Endothelial cell of umbilical vein (primary cell): ENCODE measurements around the gene MMADHC. TPM values are rescaled to one million over a fixed set of nuclear protein-coding genes. Genes with fewer than 3 reads are reported as not detected.

Experiments
- BruUV-seq: library from RNA; stranded (reverse); fragments of 400-500 nt; replicated peaks from 2 replicates; lab custom pipeline; 2021; lab: Mats Ljungman, UMichigan
- CTCF ChIA-PET: fragments of 300-600, 350-600 bp; sonication (Branson Sonifier 250); formaldehyde crosslinking; loops from one replicate; lab custom pipeline; 2021; ENCODE audit warnings: antibody characterized with exemption, inconsistent platforms; lab: Charles Lee
- POLR2A ChIA-PET: fragments of 300-600, 350-600 bp; sonication (Branson Sonifier 250); formaldehyde crosslinking; loops from one replicate; lab custom pipeline; 2021; ENCODE audit warnings: antibody characterized with exemption, inconsistent platforms; lab: Charles Lee
- DNase-seq: peaks from one replicate; pipeline ENCODE4 v3.0.0-alpha.2; 2011; ENCODE audit warnings: low read depth, low spot score
- FAIRE-seq: peaks from 2 replicates; lab custom pipeline; 2011; peaks lifted over from hg19 to GRCh38; lab: Jason Lieb, UNC
- H2AFZ ChIP-seq: 2 replicates; pipeline ENCODE4 v1.6.0; 2012; ENCODE audit warnings: low read depth, low read length, control low read depth, inconsistent platforms
- H3K27ac ChIP-seq: 2 replicates; pipeline ENCODE4 v1.5.1; 2011; ENCODE audit warnings: low read depth, mild to moderate bottlenecking, control low read depth, low read length, moderate library complexity; ENCODE audit not compliant: insufficient read depth
- H3K27me3 ChIP-seq, 2 experiments: 2 replicates each; pipeline versions ENCODE4 v1.6.0 to v1.6.1; 2011; ENCODE audit warnings: low read length in 2 of 2, mixed read lengths in 1 of 2; ENCODE audit not compliant: control insufficient read depth in 2 of 2, insufficient read depth in 2 of 2
- H3K36me3 ChIP-seq, 2 experiments: 2 replicates in 1 of 2; 3 replicates in 1 of 2; pipeline ENCODE4 v1.5.1; 2011; ENCODE audit warnings: low read length in 2 of 2, mild to moderate bottlenecking in 1 of 2, moderate library complexity in 1 of 2; ENCODE audit not compliant: control insufficient read depth in 2 of 2, insufficient read depth in 2 of 2; ENCODE audit errors: extremely low read depth in 1 of 2
- H3K4me1 ChIP-seq: 3 replicates; pipeline ENCODE4 v1.5.1; 2011; ENCODE audit warnings: mild to moderate bottlenecking, low read length; ENCODE audit not compliant: control insufficient read depth, insufficient read depth; ENCODE audit errors: extremely low read depth
- H3K4me2 ChIP-seq: 2 replicates; pipeline ENCODE4 v1.6.1; 2011; ENCODE audit warnings: low read length, control low read depth, mixed read lengths; ENCODE audit not compliant: insufficient read depth
- H3K4me3 ChIP-seq, 3 experiments: fragments of 200-600 bp in 1 of 3; sonication (generic), shearing (Covaris generic) in 1 of 3; replicated peaks in 1 of 3; 2 replicates each; pipeline ENCODE4 v1.5.1; 2011 to 2016; ENCODE audit warnings: control low read depth in 3 of 3, low read length in 3 of 3, mild to moderate bottlenecking in 2 of 3, inconsistent platforms in 1 of 3, low read depth in 1 of 3, moderate library complexity in 1 of 3; ENCODE audit not compliant: insufficient read depth in 1 of 3
- H3K79me2 ChIP-seq: 2 replicates; pipeline ENCODE4 v1.6.0; 2012; ENCODE audit warnings: low read length, inconsistent platforms; ENCODE audit not compliant: control insufficient read depth, insufficient read depth
- H3K9ac ChIP-seq: replicated peaks from 2 replicates; pipeline ENCODE3; 2011; ENCODE audit warnings: low read length, control low read depth; ENCODE audit not compliant: insufficient read depth; ENCODE audit errors: extremely low read depth
- H3K9me1 ChIP-seq: replicated peaks from 3 replicates; pipeline ENCODE4 v1.6.0; 2011; ENCODE audit warnings: mild to moderate bottlenecking, low read length; ENCODE audit not compliant: control insufficient read depth, insufficient read depth; ENCODE audit errors: extremely low read depth
- H3K9me3 ChIP-seq: replicated peaks from 2 replicates; pipeline ENCODE4 v1.5.1; 2012; ENCODE audit warnings: low read length, inconsistent platforms; ENCODE audit not compliant: control insufficient read depth, insufficient read depth
- H4K20me1 ChIP-seq: replicated peaks from 2 replicates; pipeline ENCODE3; 2011; ENCODE audit warnings: mild to moderate bottlenecking, low read length; ENCODE audit not compliant: control insufficient read depth, insufficient read depth; ENCODE audit errors: extremely low read depth
- CTCF ChIP-seq, 2 donors: IDR thresholded peaks; 1 replicate in 1 of 2; 2 replicates in 1 of 2; pipeline ENCODE4 v1.5.1; 2011; ENCODE audit warnings: low read length in 2 of 2, mild to moderate bottlenecking in 2 of 2, moderate library complexity in 2 of 2, control low read depth in 1 of 2, inconsistent platforms in 1 of 2, low read depth in 1 of 2; ENCODE audit not compliant: insufficient read depth in 1 of 2; ENCODE audit errors: extremely low read depth in 1 of 2
- EZH2 ChIP-seq: IDR thresholded peaks from 2 replicates; pipeline ENCODE4 v1.6.1; 2012; ENCODE audit warnings: borderline replicate concordance, low read depth, mild to moderate bottlenecking, moderate library complexity, low read length, inconsistent platforms; ENCODE audit not compliant: severe bottlenecking
- GATA2 ChIP-seq: IDR thresholded peaks from 2 replicates; pipeline ENCODE4 v1.7.0; 2011; ENCODE audit warnings: low read depth, mild to moderate bottlenecking, moderate library complexity, mixed read lengths, low read length; ENCODE audit not compliant: insufficient read length, insufficient read depth
- JUN ChIP-seq: IDR thresholded peaks from 2 replicates; pipeline ENCODE4 v1.6.1; 2011; ENCODE audit warnings: borderline replicate concordance, low read depth; ENCODE audit not compliant: insufficient read length, insufficient read depth
- MAX ChIP-seq: IDR thresholded peaks from 2 replicates; pipeline ENCODE4 v1.6.1; 2011; ENCODE audit not compliant: insufficient read depth, insufficient read length
- MYC ChIP-seq: IDR thresholded peaks from one replicate; pipeline ENCODE4 v1.6.1; 2011; ENCODE audit warnings: mild to moderate bottlenecking, low read depth, low read length
- POLR2A ChIP-seq: IDR thresholded peaks from 2 replicates; pipeline ENCODE4 v1.6.1; 2012; ENCODE audit warnings: low read depth, mild to moderate bottlenecking, control low read depth, low read length
- POLR2AphosphoS5 ChIP-seq: IDR thresholded peaks from 2 replicates; pipeline ENCODE4 v1.6.1; 2012; ENCODE audit warnings: low read depth, mild to moderate bottlenecking, control low read depth, low read length, moderate library complexity; ENCODE audit not compliant: insufficient read depth
- dilution Hi-C: fragments of 300-500 bp; cut with MboI; formaldehyde crosslinking; loops from one replicate; pipeline ENCODE4 v1.15.0; 2019; ENCODE audit warnings: low sequenced_read_pairs; ENCODE audit not compliant: extremely low pct_ligation_motif_present
- intact Hi-C: fragments of 100-400 bp; cut with micrococcal nuclease; formaldehyde crosslinking; loops from one replicate; pipeline ENCODE4 v1.10.0; 2022
- polyA plus RNA-seq, 4 experiments: library from polyadenylated mRNA; depleted of rRNA in 3 of 4; stranded (reverse) in 3 of 4; unstranded in 1 of 4; fragments of >200 nt; gene quantifications; 2 replicates each; pipeline versions ENCODE4 v1.2.1 to v1.2.3, GENCODE V29; 2011 to 2012; ENCODE audit warnings: missing spikeins in 1 of 4
- total RNA-seq: library from RNA; stranded (reverse); gene quantifications from 2 replicates; pipeline ENCODE4 v1.2.3, GENCODE V29; 2021

The MMADHC gene
- total and polyA plus RNA-seq, 2 donors (not counting 3 experiments of a cell fraction or from before 2014, with no cell fraction given), result 53.4 to 115 TPM

DNA sequence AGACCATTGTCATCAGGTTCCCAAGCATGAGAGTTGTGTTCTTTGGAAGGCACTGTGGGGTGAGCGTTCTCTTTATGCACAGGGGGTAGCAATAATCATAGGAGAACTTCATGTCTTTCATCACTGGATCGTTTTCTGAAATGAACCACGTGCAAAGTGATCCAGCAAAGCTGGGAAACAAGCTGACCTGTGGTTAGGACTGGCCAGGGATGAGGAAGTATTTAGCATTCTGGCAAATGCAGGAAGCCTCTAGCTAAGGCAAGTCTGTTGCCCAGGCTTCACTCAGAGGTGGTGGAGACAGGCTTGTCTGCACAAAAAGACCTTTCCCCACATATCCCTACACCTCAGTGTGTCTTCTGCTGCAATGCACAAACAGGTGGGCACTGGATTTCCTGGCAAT is 58.6 kb downstream of the MMADHC start:
- TF ChIP-seq MYC, result no peak
- no peak for TF ChIP-seq POLR2A
- no peak for TF ChIP-seq JUN
- TF ChIP-seq CTCF (IDR thresholded peaks at IDR 0.05; ENCODE audit: extremely low read depth in 1 of 2, insufficient read depth in 1 of 2, low read depth in 1 of 2, low read length in 2 of 2), result no peak
- no peak for TF ChIP-seq POLR2AphosphoS5
- no peak for TF ChIP-seq EZH2
- TF ChIP-seq MAX, result no peak
- no peak for TF ChIP-seq GATA2
- H3K9me1 ChIP-seq, result no peaks in the 10 kb centered on the region
- no peak overlapping the region for H3K27ac ChIP-seq
- BruUV-seq, result no TSS peak
- H3K4me2 ChIP-seq, result no peak overlapping the region
- no peaks in the 10 kb centered on the region for H3K4me1 ChIP-seq
- no peak overlapping the region for H3K9ac ChIP-seq
- ChIA-PET POLR2A (no interaction called here), CTCF (no interaction called here)
- H2AFZ ChIP-seq, result no peak overlapping the region
- DNase-seq (no peak), FAIRE-seq (no peak)
- no peaks in the 10 kb centered on the region for H3K79me2 ChIP-seq
- dilution Hi-C loops (no loop called here), intact Hi-C loops (no loop called here)
- no peaks in the 10 kb centered on the region for H3K9me3 ChIP-seq
- no peak overlapping the region for H3K4me3 ChIP-seq
- H3K27me3 ChIP-seq, result peaks cover 0 to 3% of the 10 kb centered on the region in 2 experiments
- no peaks in the 10 kb centered on the region for H4K20me1 ChIP-seq
- no peaks in the 10 kb centered on the region for H3K36me3 ChIP-seq
